ENCODE measurements around the gene KCNC1.

The KCNC1 gene

GRCh38 chr11:17813391-17814059 is 78.9 kb downstream of the KCNC1 start:
- no peak for DNase-seq (ENCODE audit: extremely low read depth in 1 of 2, low read depth in 1 of 2)

GRCh38 chr11:17814546-17814945 is 80.0 kb downstream of the KCNC1 start:
- no peak for DNase-seq (ENCODE audit: extremely low read depth in 1 of 2, low read depth in 1 of 2)

- DNase-seq (ENCODE audit: extremely low read depth in 1 of 2, low read depth in 1 of 2) = no peak
Measured at GRCh38 chr11:17816232-17816931, 81.8 kb downstream of the KCNC1 start.

- no peak for DNase-seq (ENCODE audit: extremely low read depth in 1 of 2, low read depth in 1 of 2)
Measured at GRCh38 chr11:17821648-17822400, 87.2 kb downstream of the KCNC1 start.

GRCh38 chr11:17822401-17822781 is 87.8 kb downstream of the KCNC1 start:
- no peak for DNase-seq (ENCODE audit: extremely low read depth in 1 of 2, low read depth in 1 of 2)

GRCh38 chr11:17827006-17827405 is 92.4 kb downstream of the KCNC1 start:
- DNase-seq (ENCODE audit: extremely low read depth in 1 of 2, low read depth in 1 of 2) = no peak

GRCh38 chr11:17828311-17828751 is 93.8 kb downstream of the KCNC1 start:
- DNase-seq (ENCODE audit: extremely low read depth in 1 of 2, low read depth in 1 of 2) = no peak

GRCh38 chr11:17831228-17831627 is 96.6 kb downstream of the KCNC1 start:
- no peak for DNase-seq (ENCODE audit: extremely low read depth in 1 of 2, low read depth in 1 of 2)

GRCh38 chr11:17831883-17832282 is 97.3 kb downstream of the KCNC1 start:
- no peak for DNase-seq (ENCODE audit: extremely low read depth in 1 of 2, low read depth in 1 of 2)
